HepG2 (cell line): ENCODE measurements around the gene TTN. TPM values are rescaled to one million over a fixed set of nuclear protein-coding genes. Genes with fewer than 3 reads are reported as not detected.

Experiments used
- ADNP ChIP-seq: sonication (generic); formaldehyde crosslinking; IDR thresholded peaks from 2 replicates; pipeline ENCODE4 v1.4.0; 2020; ENCODE audit warnings: missing genetic modification reagents
- HNF4G ChIP-seq, 2 experiments: sonication (generic) in 1 of 2; formaldehyde crosslinking in 1 of 2; IDR thresholded peaks; 2 replicates each; pipeline versions ENCODE4 v1.4.0 to v1.6.1; 2011 to 2020; ENCODE audit warnings: borderline replicate concordance in 2 of 2, low read depth in 2 of 2, mild to moderate bottlenecking in 2 of 2, low read length in 1 of 2, missing genetic modification reagents in 1 of 2, moderate library complexity in 1 of 2
- JUND ChIP-seq: sonication (generic); formaldehyde crosslinking; IDR thresholded peaks from 2 replicates; pipeline ENCODE4 v1.8.0; 2022; ENCODE audit warnings: mild to moderate bottlenecking, missing genetic modification reagents
- NFYB ChIP-seq: sonication (generic); formaldehyde crosslinking; IDR thresholded peaks from 2 replicates; pipeline ENCODE4 v1.4.0; 2020; ENCODE audit warnings: missing genetic modification reagents
- RARG ChIP-seq: sonication (generic); formaldehyde crosslinking; IDR thresholded peaks from 2 replicates; pipeline ENCODE4 v1.4.0; 2020; ENCODE audit warnings: low read depth, mild to moderate bottlenecking, missing genetic modification reagents
- TFDP2 ChIP-seq: sonication (generic); formaldehyde crosslinking; IDR thresholded peaks from 2 replicates; pipeline ENCODE4 v1.4.0; 2020; ENCODE audit warnings: missing genetic modification reagents
- ZFP90 ChIP-seq: sonication (generic); formaldehyde crosslinking; IDR thresholded peaks from 2 replicates; pipeline ENCODE4 v1.8.0; 2022; ENCODE audit warnings: missing genetic modification reagents, mild to moderate bottlenecking, inconsistent platforms, borderline replicate concordance
- ZNF180 ChIP-seq: sonication (generic); formaldehyde crosslinking; IDR thresholded peaks from 2 replicates; pipeline ENCODE4 v1.4.0; 2020; ENCODE audit warnings: low read depth, missing genetic modification reagents, borderline replicate concordance
- ZNF362 ChIP-seq: sonication (generic); formaldehyde crosslinking; IDR thresholded peaks from 2 replicates; pipeline ENCODE4 v1.4.0; 2020; ENCODE audit warnings: missing genetic modification reagents, mild to moderate bottlenecking, borderline replicate concordance
- ZNF776 ChIP-seq: sonication (generic); formaldehyde crosslinking; IDR thresholded peaks from 2 replicates; pipeline ENCODE4 v1.4.0; 2020; ENCODE audit warnings: mild to moderate bottlenecking, missing genetic modification reagents
- ZNF781 ChIP-seq: sonication (generic); formaldehyde crosslinking; IDR thresholded peaks from 2 replicates; pipeline ENCODE4 v1.5.1; 2020; ENCODE audit warnings: borderline replicate concordance, mild to moderate bottlenecking, missing genetic modification reagents; ENCODE audit errors: not compliant biosample characterization
- ZUFSP ChIP-seq: sonication (generic); formaldehyde crosslinking; IDR thresholded peaks from 2 replicates; pipeline ENCODE4 v1.9.0; 2021; ENCODE audit warnings: missing genetic modification reagents, mild to moderate bottlenecking, borderline replicate concordance
- polyA plus RNA-seq, 8 experiments: library from polyadenylated mRNA; depleted of rRNA in 3 of 8; stranded (reverse) in 7 of 8; unstranded in 1 of 8; fragments of >200 nt; fragmentation: Illumina TruSeq in 4 of 8; extraction: Trizol in 4 of 8; gene quantifications; 2 replicates each; pipeline versions ENCODE4 v1.2.1 to v1.2.3, GENCODE V29; 2011 to 2016; ENCODE audit warnings: low read depth in 4 of 8, missing spikeins in 1 of 8, mixed read lengths in 1 of 8; ENCODE audit not compliant: insufficient read depth in 1 of 8
- total RNA-seq, 5 experiments: library from RNA; depleted of rRNA; stranded (reverse); fragments of >200 nt; fragmentation: Illumina TruSeq; extraction: Trizol; gene quantifications; 2 replicates each; pipeline ENCODE4 v1.2.3, GENCODE V29; 2016; ENCODE audit warnings: low read depth in 1 of 5
- TF ChIP-seq, protein P1 (sequence below): sonication (generic); formaldehyde crosslinking; conservative IDR thresholded peaks from 2 replicates; pipeline ENCODE4 v1.4.0; 2020; ENCODE audit warnings: missing genetic modification reagents
- TF ChIP-seq, protein P2 (sequence below): sonication (generic); formaldehyde crosslinking; IDR thresholded peaks from 2 replicates; pipeline ENCODE4 v1.4.0; 2020; ENCODE audit warnings: mild to moderate bottlenecking, missing genetic modification reagents, borderline replicate concordance

The TTN gene
- total and polyA plus RNA-seq, 2 of the 13 experiments (the other 11 are each of a cell fraction or from before 2014, with no cell fraction given), result under 0.01 TPM

DNA sequence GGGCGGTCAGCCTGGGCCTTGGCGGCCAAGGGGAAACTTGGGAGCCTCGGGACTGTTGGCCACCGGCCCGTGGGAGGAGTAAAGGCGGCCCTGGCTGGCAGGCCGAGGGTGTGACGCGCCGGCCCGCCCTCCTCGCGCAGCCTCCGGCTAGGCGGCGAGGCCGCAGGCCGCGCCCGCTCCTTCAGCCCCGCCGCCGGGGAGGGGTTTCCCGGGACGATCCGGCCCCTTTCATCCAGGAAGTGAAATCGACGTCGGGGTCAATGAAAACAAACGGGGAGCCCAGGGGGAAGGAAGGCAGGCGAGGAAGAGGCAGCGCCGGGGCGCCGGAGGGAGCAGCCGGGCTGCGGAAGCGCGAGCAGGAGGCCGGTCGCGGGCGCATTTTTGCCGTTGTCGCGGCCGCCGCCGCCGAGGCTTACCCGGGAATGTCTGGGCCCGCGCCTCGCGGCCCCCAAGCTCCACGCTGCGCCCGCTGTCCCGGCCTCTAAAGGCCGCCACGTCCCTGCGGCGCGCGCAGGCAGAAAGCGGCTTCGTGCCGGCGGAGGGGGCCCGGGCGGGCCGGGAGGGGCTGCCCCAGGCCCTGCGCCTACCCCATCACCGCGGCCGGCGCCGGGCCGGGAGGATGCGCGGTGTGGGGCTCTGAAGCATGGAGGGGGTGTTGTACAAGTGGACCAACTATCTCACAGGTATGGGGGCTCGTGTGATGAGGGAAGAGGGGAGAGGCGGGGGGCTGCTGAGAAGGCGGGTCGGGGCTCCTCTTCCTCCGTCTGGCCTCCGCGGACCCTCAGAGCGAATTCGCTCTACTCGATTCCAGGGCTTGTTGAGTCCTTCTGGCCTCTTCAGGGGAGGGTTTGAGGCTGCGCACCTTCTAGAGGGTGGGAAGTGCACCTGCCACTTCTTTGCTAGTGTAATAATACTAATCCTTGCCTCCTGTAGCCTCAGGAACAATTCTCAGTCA is 326.7 kb downstream of the TTN start, which contains the start of gene PLEKHA3 (continued):
- TF ChIP-seq ZNF362 (CRISPR knock-in tag) (no peak), ZNF776 (CRISPR knock-in tag) (peak; percentile 65), ZFP90 (CRISPR knock-in tag) (peak; percentile 84; the same call in 1 of the 2 replicates), JUND (CRISPR knock-in tag) (no peak), NFYB (CRISPR knock-in tag) (peak; percentile 27; the same call in 1 of the 2 replicates), ADNP (CRISPR knock-in tag) (no peak), ZNF180 (CRISPR knock-in tag) (no peak), ZNF781 (no peak), TFDP2 (peak; percentile 38; the same call in 1 of the 2 replicates), HNF4G (IDR thresholded peaks at IDR 0.05; ENCODE audit: borderline replicate concordance, low read depth, low read length) (peak; percentile 69), HNF4G (CRISPR knock-in tag; IDR thresholded peaks at IDR 0.05; ENCODE audit: borderline replicate concordance, low read depth) (peak; percentile 44; the same call in 1 of the 2 replicates), RARG (CRISPR knock-in tag) (no peak), ZUFSP (CRISPR knock-in tag) (no peak)
- TF ChIP-seq, protein P1, sequence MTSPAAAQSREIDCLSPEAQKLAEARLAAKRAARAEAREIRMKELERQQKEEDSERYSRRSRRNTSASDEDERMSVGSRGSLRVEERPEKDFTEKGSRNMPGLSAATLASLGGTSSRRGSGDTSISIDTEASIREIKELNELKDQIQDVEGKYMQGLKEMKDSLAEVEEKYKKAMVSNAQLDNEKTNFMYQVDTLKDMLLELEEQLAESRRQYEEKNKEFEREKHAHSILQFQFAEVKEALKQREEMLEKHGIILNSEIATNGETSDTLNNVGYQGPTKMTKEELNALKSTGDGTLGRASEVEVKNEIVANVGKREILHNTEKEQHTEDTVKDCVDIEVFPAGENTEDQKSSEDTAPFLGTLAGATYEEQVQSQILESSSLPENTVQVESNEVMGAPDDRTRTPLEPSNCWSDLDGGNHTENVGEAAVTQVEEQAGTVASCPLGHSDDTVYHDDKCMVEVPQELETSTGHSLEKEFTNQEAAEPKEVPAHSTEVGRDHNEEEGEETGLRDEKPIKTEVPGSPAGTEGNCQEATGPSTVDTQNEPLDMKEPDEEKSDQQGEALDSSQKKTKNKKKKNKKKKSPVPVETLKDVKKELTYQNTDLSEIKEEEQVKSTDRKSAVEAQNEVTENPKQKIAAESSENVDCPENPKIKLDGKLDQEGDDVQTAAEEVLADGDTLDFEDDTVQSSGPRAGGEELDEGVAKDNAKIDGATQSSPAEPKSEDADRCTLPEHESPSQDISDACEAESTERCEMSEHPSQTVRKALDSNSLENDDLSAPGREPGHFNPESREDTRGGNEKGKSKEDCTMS (CRISPR knock-in tag), result no peak
- TF ChIP-seq, protein P2, sequence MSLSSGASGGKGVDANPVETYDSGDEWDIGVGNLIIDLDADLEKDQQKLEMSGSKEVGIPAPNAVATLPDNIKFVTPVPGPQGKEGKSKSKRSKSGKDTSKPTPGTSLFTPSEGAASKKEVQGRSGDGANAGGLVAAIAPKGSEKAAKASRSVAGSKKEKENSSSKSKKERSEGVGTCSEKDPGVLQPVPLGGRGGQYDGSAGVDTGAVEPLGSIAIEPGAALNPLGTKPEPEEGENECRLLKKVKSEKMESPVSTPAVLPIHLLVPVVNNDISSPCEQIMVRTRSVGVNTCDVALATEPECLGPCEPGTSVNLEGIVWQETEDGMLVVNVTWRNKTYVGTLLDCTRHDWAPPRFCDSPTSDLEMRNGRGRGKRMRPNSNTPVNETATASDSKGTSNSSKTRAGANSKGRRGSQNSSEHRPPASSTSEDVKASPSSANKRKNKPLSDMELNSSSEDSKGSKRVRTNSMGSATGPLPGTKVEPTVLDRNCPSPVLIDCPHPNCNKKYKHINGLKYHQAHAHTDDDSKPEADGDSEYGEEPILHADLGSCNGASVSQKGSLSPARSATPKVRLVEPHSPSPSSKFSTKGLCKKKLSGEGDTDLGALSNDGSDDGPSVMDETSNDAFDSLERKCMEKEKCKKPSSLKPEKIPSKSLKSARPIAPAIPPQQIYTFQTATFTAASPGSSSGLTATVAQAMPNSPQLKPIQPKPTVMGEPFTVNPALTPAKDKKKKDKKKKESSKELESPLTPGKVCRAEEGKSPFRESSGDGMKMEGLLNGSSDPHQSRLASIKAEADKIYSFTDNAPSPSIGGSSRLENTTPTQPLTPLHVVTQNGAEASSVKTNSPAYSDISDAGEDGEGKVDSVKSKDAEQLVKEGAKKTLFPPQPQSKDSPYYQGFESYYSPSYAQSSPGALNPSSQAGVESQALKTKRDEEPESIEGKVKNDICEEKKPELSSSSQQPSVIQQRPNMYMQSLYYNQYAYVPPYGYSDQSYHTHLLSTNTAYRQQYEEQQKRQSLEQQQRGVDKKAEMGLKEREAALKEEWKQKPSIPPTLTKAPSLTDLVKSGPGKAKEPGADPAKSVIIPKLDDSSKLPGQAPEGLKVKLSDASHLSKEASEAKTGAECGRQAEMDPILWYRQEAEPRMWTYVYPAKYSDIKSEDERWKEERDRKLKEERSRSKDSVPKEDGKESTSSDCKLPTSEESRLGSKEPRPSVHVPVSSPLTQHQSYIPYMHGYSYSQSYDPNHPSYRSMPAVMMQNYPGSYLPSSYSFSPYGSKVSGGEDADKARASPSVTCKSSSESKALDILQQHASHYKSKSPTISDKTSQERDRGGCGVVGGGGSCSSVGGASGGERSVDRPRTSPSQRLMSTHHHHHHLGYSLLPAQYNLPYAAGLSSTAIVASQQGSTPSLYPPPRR (CRISPR knock-in tag), result no peak
